ENCODE data around the gene MPP3. TPM values are rescaled to one million over a fixed set of nuclear protein-coding genes. Genes with fewer than 3 reads are reported as not detected.
A peak's percentile ranks its signal among the peaks of the same experiment; 100 is the strongest.

Gene MPP3
- total and polyA plus RNA-seq, 9 of the 15 experiments (the other 6 are each of a cell fraction or from before 2014, with no cell fraction given) = 0.41 to 10.4 (median 4.5) TPM

GRCh38 chr17:43778337-43779144, 54.4 kb downstream of the MPP3 start, which contains the start of gene DUSP3 (continued):
- TF ChIP-seq SNIP1 (IDR thresholded peaks at IDR 0.05; ENCODE audit: low read depth) (peak; percentile 75; the same call in 1 of the 2 replicates), ZNF146 (CRISPR knock-in tag; IDR thresholded peaks at IDR 0.05; ENCODE audit: unreplicated experiment) (no peak), CC2D1A (IDR thresholded peaks at IDR 0.05) (no peak), CBFA2T3 (IDR thresholded peaks at IDR 0.05) (no peak), ZNF512 (tag; IDR thresholded peaks at IDR 0.05) (no peak), HNRNPUL1 (IDR thresholded peaks at IDR 0.05; ENCODE audit: low read length) (no peak), CREB3L1 (IDR thresholded peaks at IDR 0.05; ENCODE audit: borderline replicate concordance, low read depth) (no peak), SMARCE1 (IDR thresholded peaks at IDR 0.05) (no peak), ZKSCAN8 (CRISPR knock-in tag; IDR thresholded peaks at IDR 0.05) (no peak), ZNF175 (CRISPR knock-in tag; IDR thresholded peaks at IDR 0.05; ENCODE audit: low read depth) (no peak), POLR3A (IDR thresholded peaks at IDR 0.05; ENCODE audit: borderline replicate concordance, extremely low read depth, insufficient read depth, insufficient read length) (no peak), ZNF408 (CRISPR knock-in tag; IDR thresholded peaks at IDR 0.05; ENCODE audit: low read depth) (no peak), E2F5 (CRISPR knock-in tag; IDR thresholded peaks at IDR 0.05) (no peak), E4F1 (CRISPR knock-in tag; IDR thresholded peaks at IDR 0.05; ENCODE audit: borderline replicate concordance) (no peak), EHMT2 (IDR thresholded peaks at IDR 0.05) (no peak), HMGN3 (IDR thresholded peaks at IDR 0.05; ENCODE audit: borderline replicate concordance, extremely low read depth, insufficient read length, low read depth, low read length) (peak; percentile 71), CCNT2 (IDR thresholded peaks at IDR 0.05; ENCODE audit: borderline replicate concordance, extremely low read depth, insufficient read length, low read depth, low read length) (peak; percentile 62)
- TF ChIP-seq, protein P1, sequence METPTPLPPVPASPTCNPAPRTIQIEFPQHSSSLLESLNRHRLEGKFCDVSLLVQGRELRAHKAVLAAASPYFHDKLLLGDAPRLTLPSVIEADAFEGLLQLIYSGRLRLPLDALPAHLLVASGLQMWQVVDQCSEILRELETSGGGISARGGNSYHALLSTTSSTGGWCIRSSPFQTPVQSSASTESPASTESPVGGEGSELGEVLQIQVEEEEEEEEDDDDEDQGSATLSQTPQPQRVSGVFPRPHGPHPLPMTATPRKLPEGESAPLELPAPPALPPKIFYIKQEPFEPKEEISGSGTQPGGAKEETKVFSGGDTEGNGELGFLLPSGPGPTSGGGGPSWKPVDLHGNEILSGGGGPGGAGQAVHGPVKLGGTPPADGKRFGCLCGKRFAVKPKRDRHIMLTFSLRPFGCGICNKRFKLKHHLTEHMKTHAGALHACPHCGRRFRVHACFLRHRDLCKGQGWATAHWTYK (CRISPR knock-in tag; IDR thresholded peaks at IDR 0.05) = no peak
- TF ChIP-seq, protein P2, sequence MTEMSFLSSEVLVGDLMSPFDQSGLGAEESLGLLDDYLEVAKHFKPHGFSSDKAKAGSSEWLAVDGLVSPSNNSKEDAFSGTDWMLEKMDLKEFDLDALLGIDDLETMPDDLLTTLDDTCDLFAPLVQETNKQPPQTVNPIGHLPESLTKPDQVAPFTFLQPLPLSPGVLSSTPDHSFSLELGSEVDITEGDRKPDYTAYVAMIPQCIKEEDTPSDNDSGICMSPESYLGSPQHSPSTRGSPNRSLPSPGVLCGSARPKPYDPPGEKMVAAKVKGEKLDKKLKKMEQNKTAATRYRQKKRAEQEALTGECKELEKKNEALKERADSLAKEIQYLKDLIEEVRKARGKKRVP (CRISPR knock-in tag; IDR thresholded peaks at IDR 0.05) = no peak

Measured in K562 (cell line).